RPMI8226 (cell line): ENCODE results near the gene PPP1R12B.
"Not testable (repeated sequence)": the region's sequence is repeated elsewhere in the genome, so short reads cannot be mapped to it uniquely, and the experiment has no call there.

Experiments
- DNase-seq: peaks from one replicate; pipeline ENCODE4 v3.0.0-alpha.2; 2015

Gene PPP1R12B

GRCh38 chr1:202638701-202639305 lies 290.3 kb downstream of the PPP1R12B start:
- not testable (repeated sequence) for DNase-seq

GRCh38 chr1:202639500-202639899 lies 291.0 kb downstream of the PPP1R12B start:
- DNase-seq, result no peak

DNA sequence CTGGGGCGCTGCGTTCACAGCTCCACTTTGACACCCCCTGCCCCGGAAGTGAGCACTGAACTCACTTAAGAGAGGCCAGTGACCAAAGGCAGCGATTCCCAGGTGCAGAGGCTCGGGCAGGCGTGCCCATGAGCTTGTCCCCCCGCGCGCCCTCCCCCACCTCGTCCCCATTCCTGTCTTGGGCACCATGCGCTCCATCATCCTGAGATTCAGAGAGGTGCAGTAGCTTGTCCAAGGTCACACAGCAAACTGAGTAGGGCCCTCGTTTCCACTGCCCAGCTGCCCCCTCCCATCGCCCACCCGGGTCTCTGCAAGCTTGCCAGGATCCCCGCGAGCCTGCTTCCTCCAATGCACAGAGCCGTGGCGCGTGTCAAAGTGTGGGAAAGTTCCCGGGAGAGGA lies 293.7 kb downstream of the PPP1R12B start:
- DNase-seq, result no peak
